NK-92 (cell line): ENCODE results near the gene USH1C.

Source experiments
- DNase-seq: peaks from one replicate; lab custom pipeline; 2025; ENCODE audit not compliant: unreplicated experiment; lab: John Stamatoyannopoulos, UW

The USH1C gene

DNA sequence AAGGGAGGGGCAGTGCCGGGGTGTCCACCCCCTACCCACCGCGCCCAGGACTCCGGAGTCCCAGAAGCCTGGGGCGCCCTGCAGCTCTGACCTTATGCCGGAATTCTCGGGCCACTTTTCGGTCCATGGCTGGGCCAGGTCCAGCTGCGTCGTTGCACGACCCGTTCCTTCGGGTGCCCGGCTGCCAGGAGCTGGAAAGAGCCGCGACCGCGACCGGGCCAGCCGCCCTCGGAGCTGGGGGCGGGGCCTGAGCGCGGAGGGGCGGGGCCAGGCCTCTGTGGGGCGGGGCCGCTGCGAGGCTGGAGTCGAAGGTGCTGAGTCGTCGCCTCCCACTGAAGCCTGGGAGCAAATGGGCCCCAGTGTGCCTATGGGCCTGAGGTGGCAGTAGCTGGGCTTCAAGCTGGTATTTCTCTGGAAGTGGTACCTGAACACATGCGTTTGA is at the start of gene USH1C:
Gene USH1C, minus strand, starts transcription at position 236 of the 442 bp plus-strand sequence. Its CDS starts 109 bp downstream, at position 127.
- no peak for DNase-seq

DNA sequence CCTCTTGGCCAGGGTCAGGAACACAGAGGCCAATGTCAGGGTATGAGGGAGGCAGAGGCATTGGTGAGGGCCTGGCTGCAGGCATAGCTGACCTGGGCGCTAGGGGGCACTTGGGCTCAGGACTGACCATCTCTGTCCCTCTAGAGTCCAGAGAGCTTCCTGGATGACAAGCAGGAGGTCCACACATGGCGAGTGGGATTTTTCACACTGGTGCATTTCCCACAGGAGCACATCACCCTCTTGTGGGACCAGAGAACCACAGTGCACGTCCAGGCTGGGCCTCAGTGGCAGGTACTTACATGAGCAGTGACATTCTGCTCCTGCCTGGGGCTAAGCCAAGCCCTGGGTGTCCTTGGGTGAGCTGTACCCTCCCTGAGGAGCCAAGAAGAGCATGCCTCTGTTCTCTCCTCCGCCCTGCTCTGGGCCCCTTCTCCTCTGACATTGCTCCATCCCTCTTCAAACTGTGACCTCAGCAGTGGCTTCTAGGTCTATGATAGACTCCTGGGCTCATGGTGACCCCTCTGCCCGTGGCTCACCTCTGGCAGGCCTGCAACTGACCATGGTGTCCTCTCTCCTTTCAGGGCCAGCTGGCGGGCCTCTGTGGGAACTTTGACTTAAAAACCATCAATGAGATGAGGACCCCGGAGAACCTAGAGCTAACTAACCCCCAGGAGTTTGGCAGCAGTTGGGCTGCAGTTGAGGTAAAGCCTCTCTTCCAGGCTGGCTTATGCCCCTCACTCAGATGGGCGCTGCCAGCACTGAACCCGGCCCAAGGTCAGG is 49.4 kb upstream of the USH1C start:
- no peak for DNase-seq

DNA sequence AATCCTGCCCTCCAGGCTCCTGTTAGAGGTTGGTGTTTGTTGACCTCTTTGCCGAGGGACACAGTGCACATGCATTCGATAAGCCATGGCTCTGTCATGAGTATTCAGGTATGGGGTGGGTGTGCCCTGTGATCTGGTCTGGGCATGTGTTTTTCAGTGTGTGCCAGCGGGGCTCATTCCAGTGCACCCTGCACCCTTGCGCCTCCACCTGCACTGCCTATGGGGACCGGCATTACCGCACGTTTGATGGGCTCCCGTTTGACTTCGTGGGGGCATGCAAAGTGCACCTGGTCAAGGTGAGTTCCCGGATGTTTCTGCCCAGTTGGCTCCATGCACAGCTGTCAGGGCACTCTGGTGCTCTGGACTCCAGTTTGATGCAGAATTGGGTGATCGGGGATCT is 47.1 kb upstream of the USH1C start:
- DNase-seq = no peak

DNA sequence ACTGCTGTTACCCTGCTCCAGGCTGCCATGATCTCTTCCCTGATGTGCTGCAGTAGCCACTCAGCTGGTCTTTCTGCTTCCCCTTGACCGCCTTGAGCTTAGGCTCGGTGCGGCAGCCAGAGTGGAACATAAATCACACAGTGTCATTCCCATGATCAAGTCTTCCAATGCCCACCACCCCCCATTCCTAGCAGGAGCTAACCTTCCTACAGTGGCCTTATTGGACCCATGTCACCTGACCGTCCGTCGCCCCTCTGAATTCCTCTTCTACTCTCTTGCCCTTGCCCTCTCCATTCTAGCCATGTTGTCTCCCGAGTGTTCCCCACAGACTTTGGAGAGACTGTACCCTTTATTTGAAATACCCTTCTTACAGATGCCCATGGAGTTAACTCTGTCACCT is 46.2 kb upstream of the USH1C start:
- no peak for DNase-seq

DNA sequence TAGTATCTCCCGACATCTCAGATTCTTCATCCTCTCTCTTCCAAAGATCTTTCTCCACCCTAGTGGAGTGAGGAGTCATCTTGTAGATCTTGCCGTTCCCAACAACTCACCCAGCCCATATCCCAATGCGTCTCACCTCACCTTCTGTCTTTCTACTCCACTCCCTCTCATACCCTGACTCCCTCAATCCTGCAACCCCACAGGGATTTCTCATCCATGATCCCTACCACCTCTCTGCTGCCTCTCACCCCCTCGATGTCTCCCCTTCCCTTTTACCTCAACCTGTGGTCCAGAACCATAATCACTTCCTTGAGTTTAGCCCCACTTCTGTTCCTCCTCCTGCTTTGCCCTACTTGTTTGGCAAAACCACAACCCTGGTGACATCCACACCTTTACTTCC is 44.5 kb upstream of the USH1C start:
- no peak for DNase-seq

DNA sequence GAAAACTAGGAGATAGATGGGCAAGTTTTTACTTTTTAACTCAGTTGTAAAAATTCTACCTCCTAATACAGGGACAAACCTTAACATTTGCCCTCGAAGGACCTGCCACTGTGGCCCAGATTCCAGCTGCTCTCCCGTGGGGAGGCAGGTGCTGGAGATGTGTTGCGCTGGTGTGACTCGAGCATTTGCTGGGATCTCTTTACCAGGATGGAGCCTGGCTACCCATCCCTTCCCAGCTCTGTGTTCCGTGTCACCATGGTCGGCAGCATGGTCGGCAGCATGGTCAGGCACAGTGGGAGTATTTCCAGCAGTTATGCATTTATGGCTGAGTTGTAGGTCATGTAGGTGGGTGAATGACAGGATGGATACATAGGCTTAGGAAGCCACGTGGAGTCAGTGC is 44.0 kb upstream of the USH1C start:
- no peak for DNase-seq

DNA sequence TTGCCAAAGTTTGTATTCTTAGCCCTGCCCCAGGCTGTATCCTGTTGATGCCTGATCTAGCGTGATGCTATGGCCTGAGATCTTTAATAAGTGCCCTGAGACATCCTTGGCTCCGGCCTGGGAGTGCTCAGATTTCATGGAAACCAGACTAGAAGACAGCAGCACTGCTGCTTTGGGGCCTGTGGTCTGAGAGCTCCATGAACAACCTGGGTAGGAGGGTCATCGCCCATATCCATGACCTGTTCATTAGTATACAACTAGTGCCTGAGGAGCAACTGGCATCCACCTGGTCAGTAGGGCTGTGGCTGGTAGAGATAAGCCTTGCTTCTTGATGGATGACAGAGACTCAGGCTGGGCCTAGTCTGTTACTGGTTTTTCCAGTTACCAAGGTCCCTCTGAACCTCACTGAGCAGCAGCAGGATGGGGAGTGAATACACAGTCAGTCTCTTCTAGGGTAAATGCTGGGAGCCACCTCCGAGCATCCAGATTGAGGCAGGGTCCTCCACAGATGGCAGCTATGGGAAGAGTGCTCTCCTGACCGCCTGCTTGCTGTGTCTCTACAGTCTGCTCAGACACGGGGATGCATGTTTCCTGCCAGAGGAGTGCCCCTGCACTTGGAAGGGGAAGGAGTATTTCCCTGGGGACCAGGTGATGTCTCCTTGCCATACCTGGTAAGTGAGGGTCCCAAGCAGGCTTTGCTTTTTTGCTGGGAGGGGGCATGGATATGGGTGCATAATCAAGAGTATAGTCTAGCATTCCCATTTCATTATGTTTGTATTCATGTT is 41.9 kb upstream of the USH1C start:
- DNase-seq = no peak

DNA sequence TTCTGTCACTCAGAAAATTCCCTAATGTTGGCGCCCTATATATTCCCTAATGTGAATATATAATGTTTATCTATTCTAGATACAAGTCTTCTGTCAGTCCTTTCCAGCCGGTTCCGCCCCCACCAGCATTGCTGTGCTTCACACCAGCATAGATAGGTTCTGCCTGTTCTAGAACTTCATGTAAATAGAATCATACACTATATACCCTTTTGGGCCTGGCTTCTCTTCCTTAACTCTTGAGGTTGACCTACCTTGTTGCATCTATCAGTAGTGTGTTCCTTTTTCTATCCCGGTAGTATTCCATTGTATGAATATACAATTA is 37.5 kb upstream of the USH1C start:
- no peak for DNase-seq

DNA sequence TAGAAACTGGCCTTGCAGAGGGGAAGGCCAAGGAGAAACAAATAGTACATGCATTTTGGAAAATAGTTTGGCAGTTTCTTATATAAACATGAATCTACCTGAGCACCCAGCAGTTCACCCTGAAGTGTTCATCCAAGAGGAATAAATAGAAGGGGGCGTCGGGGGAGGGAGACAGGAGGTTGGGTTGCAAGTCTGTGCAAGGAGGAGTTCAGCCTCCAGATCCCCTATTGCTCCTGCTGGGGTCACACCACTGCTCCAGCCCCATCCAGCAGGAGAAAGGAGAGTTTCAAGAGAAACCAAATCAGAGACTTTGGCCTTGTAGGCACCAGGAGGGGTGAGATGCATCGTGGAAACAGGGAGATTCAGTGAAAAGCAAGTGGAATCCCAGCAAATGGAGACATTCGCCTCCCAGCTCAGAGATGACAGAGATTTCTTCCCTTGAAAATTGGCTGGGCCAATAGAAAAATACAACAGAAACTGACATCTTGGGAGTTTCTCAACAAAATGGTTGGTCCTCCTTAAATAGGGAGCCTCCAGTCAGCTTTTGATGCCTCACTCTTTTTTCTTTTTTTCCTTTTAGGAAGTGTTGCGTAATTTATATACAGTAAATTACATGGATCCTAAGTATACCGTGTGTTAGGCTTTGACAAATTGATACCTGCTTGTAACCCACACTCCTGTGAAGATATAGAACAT is 37.0 kb upstream of the USH1C start:
- DNase-seq = no peak

DNA sequence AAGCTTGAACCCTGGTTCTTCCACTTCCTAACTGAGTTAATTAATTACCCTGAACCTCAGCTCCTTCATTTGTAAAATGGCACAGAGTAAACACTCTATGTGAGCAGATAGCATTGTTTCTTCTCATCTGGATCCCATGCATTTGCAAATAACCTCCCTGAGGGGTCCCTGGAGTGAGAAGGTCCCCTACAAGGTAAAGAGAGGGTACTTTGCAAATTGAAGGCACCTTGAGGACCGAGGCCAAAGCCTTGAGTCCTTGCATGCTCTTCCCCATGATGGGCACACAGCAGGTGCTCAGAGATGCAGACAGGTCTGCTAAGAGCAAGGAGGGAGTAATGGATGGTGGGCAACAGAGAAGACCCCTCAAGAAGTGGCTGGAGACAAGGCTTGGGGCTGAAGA is 36.1 kb upstream of the USH1C start:
- no peak for DNase-seq

DNA sequence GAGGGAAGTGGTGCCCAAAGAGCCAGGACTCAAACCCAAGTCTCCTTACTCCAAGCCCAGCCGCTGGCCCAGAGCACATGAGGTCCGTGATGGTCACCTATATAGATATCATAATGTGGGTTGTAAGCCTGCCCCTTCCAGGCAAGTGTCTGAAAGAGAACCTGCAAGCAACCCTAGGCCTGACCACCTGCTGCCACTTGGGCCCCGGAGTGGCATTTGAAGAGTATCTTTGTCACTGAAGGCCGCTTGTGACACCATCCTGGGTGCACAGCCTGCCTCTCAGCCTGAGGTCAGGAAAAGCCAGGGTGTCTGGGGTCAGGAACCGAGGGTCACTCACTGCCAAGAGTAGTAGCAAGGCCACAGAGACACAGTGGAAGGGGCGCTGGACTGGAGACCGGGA is 35.2 kb upstream of the USH1C start:
- no peak for DNase-seq

DNA sequence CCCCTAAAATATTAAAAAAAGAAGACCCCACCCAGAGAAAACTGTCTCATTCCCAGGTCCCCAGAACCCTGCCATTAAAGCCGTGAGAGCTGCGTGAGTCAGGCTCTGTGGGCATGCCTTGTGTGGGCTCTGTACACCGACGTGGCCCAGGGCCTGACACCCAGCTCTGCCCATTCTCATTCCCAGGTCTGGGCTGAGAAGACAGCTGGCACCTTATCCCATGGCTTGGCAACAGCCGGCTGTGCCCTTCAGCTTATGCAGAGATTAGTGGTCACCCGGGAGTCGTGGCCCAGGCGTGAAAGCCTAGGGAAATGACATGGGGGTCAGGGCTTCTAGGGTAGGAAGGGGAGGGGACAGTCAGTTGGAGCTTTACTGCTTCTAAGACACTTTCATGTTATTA is 34.7 kb upstream of the USH1C start:
- DNase-seq = no peak

DNA sequence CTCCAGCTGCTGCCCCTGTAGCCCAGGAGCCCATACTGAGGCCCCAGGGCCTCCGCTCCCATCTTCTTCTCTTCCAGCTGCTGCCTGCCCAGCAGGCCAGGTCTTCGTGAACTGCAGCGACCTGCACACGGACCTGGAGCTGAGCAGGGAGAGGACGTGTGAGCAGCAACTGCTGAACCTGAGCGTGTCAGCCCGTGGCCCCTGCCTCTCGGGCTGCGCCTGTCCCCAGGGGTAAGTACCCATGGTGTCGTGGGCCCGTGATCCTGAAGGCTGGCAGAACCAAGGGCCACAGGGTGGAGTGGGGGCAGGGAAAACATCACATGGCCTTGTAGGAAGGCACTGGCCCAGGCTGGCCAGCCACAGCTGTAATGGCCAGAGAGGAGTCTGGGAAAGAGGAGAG is 34.1 kb upstream of the USH1C start:
- DNase-seq = no peak

DNA sequence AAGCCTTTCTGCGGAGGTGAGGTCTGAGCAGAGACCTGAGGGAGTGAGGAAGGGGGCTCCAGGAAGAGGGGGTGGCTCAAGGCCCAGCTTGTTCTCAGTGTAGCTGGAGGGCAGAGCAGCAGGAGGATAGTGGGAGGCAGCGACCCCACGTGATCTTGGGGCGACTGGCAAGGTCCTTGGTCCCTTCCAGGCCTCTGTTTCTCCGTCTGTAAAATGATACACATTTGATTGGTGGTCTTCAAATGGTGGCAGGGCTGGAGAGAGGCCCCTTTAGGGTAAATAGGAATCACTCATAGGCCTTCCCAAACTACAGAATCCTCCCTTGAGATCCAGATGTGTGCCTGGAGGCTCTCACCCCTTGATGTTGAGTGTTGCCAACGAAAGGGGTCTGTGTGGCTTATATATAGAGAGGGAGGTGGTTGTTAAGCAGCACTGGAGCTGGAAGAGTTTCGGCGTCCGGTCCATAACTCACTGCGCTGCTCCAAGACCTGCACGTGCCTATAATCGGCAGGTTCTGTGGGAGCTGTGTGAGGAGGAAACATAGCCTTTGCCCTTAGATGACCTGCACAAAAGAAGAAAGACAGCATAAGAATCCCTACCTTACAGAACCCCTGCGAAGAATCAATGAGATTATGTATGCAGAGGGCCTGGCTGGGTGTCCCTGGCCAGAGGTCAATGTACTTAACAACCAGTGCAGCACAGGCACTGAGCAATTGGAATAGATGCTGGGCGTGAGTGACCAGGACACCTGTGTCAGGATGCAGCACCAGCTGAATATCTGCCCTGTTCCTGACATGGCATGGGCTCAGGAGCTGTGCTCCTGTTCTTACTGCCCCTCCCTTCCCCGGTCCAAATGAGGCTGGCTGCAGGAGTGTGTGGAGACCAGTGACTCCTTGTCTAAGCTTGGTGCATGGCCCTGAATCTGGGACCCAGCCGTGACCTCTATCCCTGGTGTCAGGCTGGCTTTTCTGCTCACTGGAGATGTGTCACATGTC is 31.5 kb upstream of the USH1C start:
- DNase-seq = no peak

DNA sequence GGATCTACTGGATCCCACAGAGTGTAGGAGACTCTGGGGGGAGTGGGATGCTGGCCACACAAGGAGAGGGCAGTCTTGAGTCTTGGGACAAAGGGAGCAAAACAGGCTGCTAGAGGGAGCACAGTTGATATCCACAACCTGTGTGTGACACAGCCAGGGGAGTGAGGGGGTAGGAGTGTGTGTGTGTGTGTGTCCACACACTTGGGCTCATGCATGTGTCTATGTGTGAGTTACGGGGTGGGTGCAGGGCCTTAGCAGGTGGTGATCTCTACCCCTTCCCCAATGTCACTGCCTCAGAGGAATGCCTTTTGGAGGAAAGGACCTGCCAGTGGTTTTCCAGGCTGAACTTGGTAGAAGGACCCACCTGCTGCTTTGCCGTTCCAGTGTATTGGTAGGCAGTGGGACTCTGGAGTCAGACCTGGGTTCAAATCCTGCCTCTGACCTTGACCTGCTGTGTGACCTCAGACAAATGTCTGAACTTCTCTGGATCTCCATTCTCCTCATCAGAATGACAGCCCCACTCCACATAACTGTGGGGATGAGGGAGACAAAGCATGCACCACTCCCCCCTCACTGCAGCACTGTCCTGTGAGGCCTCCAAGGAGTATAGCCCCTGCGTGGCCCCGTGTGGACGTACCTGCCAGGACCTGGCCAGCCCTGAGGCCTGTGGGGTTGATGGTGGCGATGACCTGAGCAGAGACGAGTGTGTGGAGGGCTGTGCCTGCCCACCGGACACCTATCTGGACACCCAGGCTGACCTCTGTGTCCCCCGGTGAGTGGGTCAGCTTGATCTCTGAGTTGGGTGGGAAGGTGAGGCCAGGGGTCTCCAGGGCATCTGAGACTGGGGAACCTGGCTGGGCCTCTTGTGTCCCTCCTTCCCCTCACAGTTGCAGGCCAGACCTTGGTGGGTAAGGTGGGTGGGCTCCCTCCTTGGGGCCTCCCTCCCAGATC is 30.2 kb upstream of the USH1C start:
- DNase-seq = no peak

DNA sequence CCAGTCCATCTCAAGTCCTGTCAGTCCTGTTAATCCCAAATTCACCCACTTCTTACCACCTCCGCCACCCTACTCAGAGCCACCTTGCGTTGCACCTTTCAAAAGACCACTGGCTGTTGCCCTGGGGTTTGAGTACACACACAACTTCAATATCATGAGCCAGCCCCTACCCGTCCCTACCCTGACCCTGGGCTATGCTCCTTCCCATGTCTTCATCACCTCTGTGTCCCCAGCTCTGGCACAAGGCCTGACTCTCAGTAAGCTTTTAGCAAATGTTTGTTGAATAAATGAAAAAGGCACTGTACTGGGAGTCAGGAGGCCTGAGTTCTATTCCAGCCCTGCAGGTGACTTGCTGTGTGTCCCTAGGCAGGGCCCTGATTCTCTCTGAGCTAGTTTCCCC is 29.3 kb upstream of the USH1C start:
- no peak for DNase-seq

DNA sequence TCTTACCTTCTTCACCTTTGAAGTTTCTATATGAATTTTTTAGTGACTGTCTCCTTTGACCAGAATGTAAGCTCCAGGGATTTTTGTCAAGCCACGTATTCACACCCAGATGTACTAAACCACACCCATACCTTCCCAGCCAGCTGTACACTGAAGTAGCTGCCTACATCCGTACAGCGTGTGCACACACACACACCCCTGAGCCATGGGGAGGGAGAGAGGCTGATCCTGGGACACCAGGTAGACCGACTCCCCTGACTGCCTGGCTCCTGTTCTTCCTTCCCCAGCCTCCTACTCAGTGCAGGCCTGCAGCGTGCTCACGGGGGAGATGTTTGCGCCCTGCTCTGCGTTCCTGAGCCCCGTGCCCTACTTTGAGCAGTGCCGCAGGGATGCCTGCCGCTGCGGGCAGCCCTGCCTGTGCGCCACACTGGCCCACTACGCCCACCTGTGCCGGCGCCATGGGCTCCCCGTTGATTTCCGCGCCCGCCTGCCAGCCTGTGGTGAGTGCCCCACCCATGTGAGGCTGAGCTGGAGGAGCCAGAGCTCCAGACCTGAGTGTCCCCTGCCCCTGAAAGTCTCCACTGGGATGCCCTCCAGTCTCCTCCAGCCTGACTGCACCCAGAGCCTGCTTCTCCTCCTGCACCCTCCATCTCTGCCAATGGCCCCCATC is 28.7 kb upstream of the USH1C start:
- no peak for DNase-seq

DNA sequence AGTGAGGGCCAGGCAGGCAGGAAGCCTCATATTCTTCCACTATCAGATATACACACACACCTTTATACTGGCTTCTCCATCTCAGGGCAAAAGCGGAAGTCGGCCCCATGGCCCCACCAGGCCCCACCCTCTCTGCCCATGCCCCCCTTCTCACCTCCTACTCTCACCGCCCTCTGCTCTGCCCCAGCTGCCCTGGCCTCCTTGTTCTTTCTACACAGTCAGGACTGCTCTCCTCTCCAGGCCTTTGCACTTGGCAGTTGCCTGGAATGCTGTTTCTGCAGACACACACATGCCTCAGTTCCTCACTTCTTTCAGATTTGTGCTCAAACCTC is 28.1 kb upstream of the USH1C start:
- no peak for DNase-seq
